HG02759 (cell line): ENCODE measurements around the gene DNAJC5G.
A peak's percentile ranks its signal among the peaks of the same experiment; 100 is the strongest.
"Not testable (repeated sequence)": the region's sequence is repeated elsewhere in the genome, so short reads cannot be mapped to it uniquely, and the experiment has no call there.

Experiments
- ATAC-seq: cut with Tn5 transposase; IDR thresholded peaks from one replicate; pipeline ENCODE4 v1.9.1; 2021; ENCODE audit warnings: mild to moderate bottlenecking, moderate library complexity; ENCODE audit not compliant: unreplicated experiment

DNAJC5G gene

GRCh38 chr2:27250652-27251379, 24.4 kb upstream of the DNAJC5G start:
- no peak for ATAC-seq

DNA sequence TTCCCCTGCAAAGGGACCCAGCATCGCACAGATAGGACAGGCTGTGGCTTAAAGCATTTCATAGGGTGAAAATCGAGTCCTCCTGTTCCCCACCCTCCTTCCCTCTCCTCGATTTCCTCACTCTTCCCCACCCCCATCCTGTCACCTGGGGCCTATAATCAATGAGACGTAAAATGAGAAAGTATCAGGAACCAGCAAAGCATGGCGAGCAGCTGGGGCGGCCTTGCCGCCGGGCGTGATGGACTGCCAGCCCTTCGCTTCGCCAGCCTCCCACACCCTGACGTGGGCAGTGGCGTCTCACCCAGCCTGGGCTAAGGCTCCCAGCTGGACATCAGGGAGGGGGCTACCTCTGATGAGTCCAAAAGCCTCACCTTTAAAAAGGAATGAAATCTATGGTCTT, 23.5 kb upstream of the DNAJC5G start:
- ATAC-seq: no peak

- ATAC-seq: no peak
Measured at GRCh38 chr2:27255187-27255586, 20.0 kb upstream of the DNAJC5G start.

- ATAC-seq: no peak
Measured at GRCh38 chr2:27255660-27256059, 19.6 kb upstream of the DNAJC5G start.

GRCh38 chr2:27256855-27257454, 18.3 kb upstream of the DNAJC5G start:
- ATAC-seq: no peak

- ATAC-seq: no peak
Measured at GRCh38 chr2:27258051-27258450, 17.2 kb upstream of the DNAJC5G start.

GRCh38 chr2:27261241-27261925, 13.8 kb upstream of the DNAJC5G start:
- no peak for ATAC-seq

DNA sequence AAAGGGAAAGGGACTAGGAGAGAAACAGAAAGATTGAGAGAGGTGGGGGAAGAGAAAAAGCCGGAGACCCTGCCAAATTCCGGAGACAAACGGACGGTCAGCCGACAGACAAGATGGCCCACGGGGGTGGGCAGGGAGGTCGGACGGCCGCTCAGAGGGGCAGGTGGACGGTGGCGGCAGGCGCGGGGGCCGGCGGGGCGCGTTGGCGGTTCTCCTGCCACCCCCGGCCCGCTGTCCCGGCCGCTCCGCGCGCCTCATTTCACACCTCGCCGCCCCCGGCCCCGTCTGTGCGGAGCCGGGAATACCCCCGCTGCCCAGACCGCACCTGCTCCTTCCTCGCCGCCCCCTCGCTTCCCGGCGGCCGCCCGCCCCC, 13.3 kb upstream of the DNAJC5G start:
- no peak for ATAC-seq

DNA sequence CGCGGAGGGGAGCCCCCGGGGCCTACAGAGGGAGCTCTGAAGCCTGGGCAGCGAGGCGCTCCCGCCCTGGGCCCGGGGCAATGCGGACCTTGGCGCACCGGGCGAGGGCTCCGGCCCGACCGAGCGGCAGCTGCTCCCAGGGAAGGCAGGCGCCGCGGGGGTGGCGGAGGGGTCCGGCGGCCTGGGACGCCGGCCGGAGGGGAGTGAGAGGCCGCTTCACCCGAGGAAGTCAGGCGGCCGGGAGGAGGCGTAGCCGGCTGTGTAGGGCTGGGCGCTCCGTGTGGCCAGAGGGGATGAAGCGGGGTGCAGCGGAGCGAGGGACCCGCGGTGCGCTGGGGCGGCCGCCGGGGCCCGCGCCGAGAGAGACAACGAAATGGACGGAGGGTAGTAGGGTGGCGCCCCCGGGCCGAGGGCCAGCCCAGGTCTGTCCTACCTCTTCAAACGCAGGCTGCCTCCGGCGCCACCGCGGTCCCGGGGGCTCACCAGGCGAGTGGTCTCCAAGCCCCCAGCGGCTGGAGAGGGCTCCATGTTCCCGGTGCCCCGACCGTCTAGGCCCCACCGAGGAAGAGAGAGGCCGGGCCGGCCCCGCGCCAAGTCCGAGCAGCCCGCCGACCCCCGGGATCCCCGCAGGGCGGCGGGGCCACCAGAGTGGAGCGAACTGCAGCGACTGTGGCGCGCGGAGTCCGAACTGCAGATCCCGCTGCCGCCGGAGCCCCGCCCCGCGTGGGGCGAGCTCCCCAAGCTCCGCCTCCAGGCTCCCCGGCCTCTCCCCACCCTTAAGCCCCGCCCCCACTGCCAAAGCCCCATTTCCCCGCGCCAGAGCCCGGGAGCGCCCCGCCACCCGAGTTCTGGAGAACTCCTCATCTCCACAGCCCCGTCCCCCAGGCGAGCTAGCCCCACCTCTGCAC, 12.6 kb upstream of the DNAJC5G start, which contains the start of gene SLC30A3:
SLC30A3 (minus strand) TSS at position 669 of the 908 bp plus-strand sequence; CDS start at position 528, 141 bp downstream.
- peak; percentile 54 for ATAC-seq

DNA sequence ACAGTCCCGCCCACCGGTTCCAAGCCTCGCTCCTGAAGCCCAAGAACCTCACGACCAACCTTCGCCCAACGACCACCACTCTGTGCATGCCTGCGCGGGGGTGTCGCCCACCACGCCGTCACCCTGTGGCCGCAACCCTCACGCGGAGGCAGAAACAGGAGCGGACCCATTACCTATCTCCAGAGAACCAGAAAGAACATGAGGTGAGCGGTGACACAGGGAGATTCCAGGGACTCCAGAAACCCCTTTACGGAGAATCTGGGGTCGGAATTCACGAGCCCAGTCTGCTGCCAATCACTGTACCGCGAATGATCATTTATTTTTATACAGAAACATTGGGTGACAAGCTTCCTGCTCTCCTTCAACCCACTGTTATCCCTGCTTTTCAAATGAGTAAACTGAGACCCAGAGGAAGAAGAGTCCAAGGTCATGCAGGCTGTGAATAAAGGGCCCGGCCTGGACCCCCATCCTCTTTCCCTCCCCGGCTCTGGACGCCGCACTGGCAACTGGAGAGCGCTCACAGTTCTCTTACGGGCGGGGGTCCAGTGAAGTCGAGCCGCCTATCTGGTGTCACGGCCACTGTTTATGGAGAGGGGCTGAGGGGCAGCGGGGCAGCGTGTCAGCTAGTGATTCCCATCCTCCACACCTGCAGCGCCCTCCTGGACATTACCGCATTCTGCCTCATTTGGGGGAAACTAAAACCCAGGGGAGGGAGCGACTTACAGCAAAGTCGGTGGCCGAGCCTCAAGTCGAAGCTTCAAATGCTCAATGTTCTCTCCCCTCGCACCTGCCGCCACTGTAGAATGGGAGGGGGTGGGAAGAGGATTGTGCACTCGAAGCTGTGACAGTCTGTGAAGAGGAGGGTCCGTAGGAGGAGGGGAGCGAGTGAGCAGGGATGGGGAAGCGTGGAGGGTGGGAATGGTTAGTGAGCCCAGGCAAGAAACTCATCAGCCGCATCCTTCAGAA, 11.7 kb upstream of the DNAJC5G start:
- ATAC-seq: no peak

- no peak for ATAC-seq
Measured at GRCh38 chr2:27264253-27264752, 10.9 kb upstream of the DNAJC5G start.

GRCh38 chr2:27264753-27265535, 10.3 kb upstream of the DNAJC5G start:
- ATAC-seq: peak; percentile 62

GRCh38 chr2:27265536-27265870, 9.7 kb upstream of the DNAJC5G start:
- no peak for ATAC-seq

DNA sequence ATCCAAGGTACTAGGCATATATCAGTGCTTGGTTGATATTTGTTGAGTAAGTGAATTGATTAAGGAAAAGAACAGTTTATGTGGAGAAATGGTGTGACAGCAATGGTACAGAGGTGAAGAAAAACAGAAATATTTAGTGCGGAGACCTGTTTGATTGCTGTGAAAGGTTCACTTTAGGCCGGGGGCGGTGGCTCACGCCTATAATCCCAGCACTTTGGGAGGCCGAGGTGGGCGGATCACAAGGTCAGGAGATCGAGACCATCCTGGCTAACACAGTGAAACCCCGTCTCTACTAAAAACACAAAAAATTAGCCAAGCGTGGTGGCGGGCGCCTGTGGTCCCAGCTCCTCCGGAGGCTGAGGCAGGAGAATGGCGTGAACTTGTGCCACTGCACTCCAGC, 6.9 kb upstream of the DNAJC5G start:
- ATAC-seq: not testable (repeated sequence)

DNA sequence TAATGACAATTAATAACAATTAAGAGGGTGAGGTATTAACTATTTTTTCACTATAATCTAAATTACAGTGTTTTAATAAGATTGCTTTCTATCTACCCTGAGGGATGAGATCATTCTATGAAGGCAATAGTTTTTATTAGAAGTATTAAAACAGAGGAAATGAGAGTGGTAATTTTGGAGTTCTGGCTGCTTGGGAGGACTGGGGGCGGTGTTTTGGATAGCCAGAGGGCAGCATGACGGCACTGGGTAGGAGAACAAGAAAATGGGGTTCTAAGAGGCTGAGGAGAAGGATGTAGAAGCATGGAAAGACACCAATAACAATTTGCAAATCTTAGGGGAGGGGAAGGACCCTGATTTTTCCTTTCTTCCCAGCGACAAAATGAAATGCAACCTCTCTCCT, 5.1 kb upstream of the DNAJC5G start:
- ATAC-seq: no peak

- no peak for ATAC-seq
Measured at GRCh38 chr2:27270670-27271069, 4.6 kb upstream of the DNAJC5G start.

GRCh38 chr2:27271631-27272340, 3.4 kb upstream of the DNAJC5G start:
- ATAC-seq: no peak
